IMR-90 (cell line): ENCODE data around the gene CDH2. TPM values are rescaled to one million over a fixed set of nuclear protein-coding genes. Genes with fewer than 3 reads are reported as not detected.
A peak's percentile ranks its signal among the peaks of the same experiment; 100 is the strongest.

Experiments used
- ATAC-seq: fragments of 200-7000 bp; cut with Tn5 transposase; 2 replicates; pipeline ENCODE4 v1.9.1; 2020; ENCODE audit warnings: low read depth, mild to moderate bottlenecking, moderate library complexity
- BruUV-seq: library from RNA; stranded (reverse); fragments of 400-500 nt; replicated peaks from 2 replicates; lab custom pipeline; 2021; lab: Mats Ljungman, UMichigan
- CTCF ChIA-PET: fragments of 300-600 bp; formaldehyde crosslinking; extraction: SDS; loops from one replicate; lab custom pipeline; 2021; ENCODE audit warnings: antibody characterized with exemption; lab: Yijun Ruan, JAX
- POLR2A ChIA-PET: fragments of 300-600 bp; sonication (Branson Sonifier 250); formaldehyde crosslinking; loops from one replicate; lab custom pipeline; 2022; ENCODE audit warnings: antibody characterized with exemption; ENCODE audit not compliant: unreplicated experiment; lab: Charles Lee
- DNase-seq: peaks from one replicate; pipeline ENCODE4 v3.0.0; 2013
- H2AFZ ChIP-seq: replicated peaks from 2 replicates; pipeline ENCODE3; 2013; ENCODE audit warnings: low read length, mild to moderate bottlenecking; ENCODE audit not compliant: poor library complexity
- H2AK5ac ChIP-seq: 2 replicates; pipeline ENCODE4 v1.6.1; 2013; ENCODE audit warnings: low read depth, low read length, inconsistent platforms
- H2AK9ac ChIP-seq: replicated peaks from 2 replicates; pipeline ENCODE3; 2013; ENCODE audit warnings: mild to moderate bottlenecking, low read depth, low read length, moderate library complexity; ENCODE audit not compliant: poor library complexity
- H2BK120ac ChIP-seq: 2 replicates; pipeline ENCODE4 v1.6.1; 2013; ENCODE audit warnings: low read depth, low read length, inconsistent platforms
- H2BK15ac ChIP-seq: 3 replicates; pipeline ENCODE4 v1.6.1; 2013; ENCODE audit warnings: low read depth, low read length, inconsistent platforms
- H2BK20ac ChIP-seq: 2 replicates; pipeline ENCODE4 v1.6.1; 2013; ENCODE audit warnings: low read depth, mild to moderate bottlenecking, inconsistent platforms, low read length, moderate library complexity
- H2BK5ac ChIP-seq: 2 replicates; pipeline ENCODE4 v1.6.1; 2013; ENCODE audit warnings: mild to moderate bottlenecking, low read depth, low read length, inconsistent platforms; ENCODE audit not compliant: poor library complexity, severe bottlenecking
- H3K14ac ChIP-seq: replicated peaks from 2 replicates; pipeline ENCODE4 v1.6.1; 2013; ENCODE audit warnings: low read depth, low read length, inconsistent platforms
- H3K18ac ChIP-seq: 2 replicates; pipeline ENCODE4 v1.6.1; 2013; ENCODE audit warnings: low read depth, low read length, control low read depth
- H3K23ac ChIP-seq: 2 replicates; pipeline ENCODE4 v1.6.1; 2013; ENCODE audit warnings: low read depth, low read length, inconsistent platforms
- H3K27ac ChIP-seq: 2 replicates; pipeline ENCODE4 v1.5.1; 2013; ENCODE audit warnings: mild to moderate bottlenecking, control low read depth, low read length; ENCODE audit not compliant: insufficient read depth
- H3K27me3 ChIP-seq: 2 replicates; pipeline ENCODE4 v1.6.1; 2013; ENCODE audit warnings: low read length; ENCODE audit not compliant: control insufficient read depth, insufficient read depth
- H3K36me3 ChIP-seq: 2 replicates; pipeline ENCODE4 v1.6.1; 2013; ENCODE audit warnings: low read length, mixed read lengths; ENCODE audit not compliant: control insufficient read depth, insufficient read depth
- H3K4ac ChIP-seq: 2 replicates; pipeline ENCODE4 v1.6.1; 2013; ENCODE audit warnings: low read depth, low read length, inconsistent platforms
- H3K4me1 ChIP-seq: 2 replicates; pipeline ENCODE4 v1.6.1; 2013; ENCODE audit warnings: low read length, mixed read lengths; ENCODE audit not compliant: control insufficient read depth, insufficient read depth
- H3K4me2 ChIP-seq: 2 replicates; pipeline ENCODE4 v1.6.1; 2013; ENCODE audit warnings: low read depth, mild to moderate bottlenecking, control low read depth, low read length, moderate library complexity
- H3K4me3 ChIP-seq: 2 replicates; pipeline ENCODE4 v1.5.1; 2013; ENCODE audit warnings: low read depth, mild to moderate bottlenecking, control low read depth, low read length, moderate library complexity; ENCODE audit not compliant: insufficient read depth
- H3K56ac ChIP-seq: 2 replicates; pipeline ENCODE4 v1.6.1; 2013; ENCODE audit warnings: low read length, inconsistent platforms; ENCODE audit not compliant: insufficient read depth; ENCODE audit errors: extremely low read depth
- H3K79me1 ChIP-seq, 2 experiments: 2 replicates each; pipeline ENCODE4 v1.6.1; 2013; ENCODE audit warnings: low read length in 2 of 2, inconsistent platforms in 1 of 2, low read depth in 1 of 2
- H3K9ac ChIP-seq: 2 replicates; pipeline ENCODE4 v1.6.1; 2013; ENCODE audit warnings: low read depth, low read length, control low read depth
- H3K9me1 ChIP-seq: 2 replicates; pipeline ENCODE4 v1.6.1; 2013; ENCODE audit warnings: low read length, inconsistent platforms; ENCODE audit not compliant: insufficient read depth
- H3K9me3 ChIP-seq: 2 replicates; pipeline ENCODE4 v1.6.1; 2013; ENCODE audit warnings: low read length; ENCODE audit not compliant: control insufficient read depth, insufficient read depth
- H4K20me1 ChIP-seq: 2 replicates; pipeline ENCODE4 v1.6.1; 2013; ENCODE audit warnings: low read length, inconsistent platforms; ENCODE audit not compliant: insufficient read depth
- H4K5ac ChIP-seq: 2 replicates; pipeline ENCODE4 v1.6.1; 2013; ENCODE audit warnings: mild to moderate bottlenecking, low read depth, low read length, control low read depth
- H4K8ac ChIP-seq, 2 experiments: 2 replicates each; pipeline ENCODE4 v1.6.1; 2013; ENCODE audit warnings: low read depth in 2 of 2, low read length in 2 of 2, control low read depth in 1 of 2, inconsistent platforms in 1 of 2
- H4K91ac ChIP-seq: 2 replicates; pipeline ENCODE4 v1.6.1; 2013; ENCODE audit warnings: low read depth, low read length, inconsistent platforms; ENCODE audit not compliant: insufficient read depth
- NFE2L2 ChIP-seq: fragments of 150-350 bp; IDR thresholded peaks from 2 replicates; pipeline ENCODE4 v1.6.1; 2016; ENCODE audit warnings: low read depth, mild to moderate bottlenecking, low read length
- USF2 ChIP-seq: fragments of 150-350 bp; IDR thresholded peaks from 2 replicates; pipeline ENCODE4 v1.6.1; 2017; ENCODE audit warnings: mild to moderate bottlenecking, antibody characterized with exemption, low read length, low read depth
- WGBS, 2 experiments: methylation state at CpG; one replicate each; pipeline versions ENCODE4 v1.1.5 to v1.1.7; 2013; ENCODE audit warnings: missing lambda C conversion rate in 2 of 2; ENCODE audit not compliant: insufficient read length in 1 of 2; ENCODE audit errors: extremely low coverage in 2 of 2; 5-methylcytosine and 5-hydroxymethylcytosine counted together
- dilution Hi-C: fragments of 300-500 bp; cut with HindIII; formaldehyde crosslinking; loops from one replicate; pipeline ENCODE4 v1.14.3; 2018; ENCODE audit warnings: low sequenced_read_pairs; ENCODE audit not compliant: unreplicated experiment
- in situ Hi-C: fragments of 300-500 bp; cut with MboI; formaldehyde crosslinking; loops from 3 replicates; pipeline ENCODE4 v1.14.3; 2019; ENCODE audit warnings: low sequenced_read_pairs, inconsistent platforms, mixed read lengths
- intact Hi-C: fragments of 100-400 bp; cut with micrococcal nuclease; formaldehyde crosslinking; loops from 2 replicates; pipeline ENCODE4 v1.10.0; 2022
- polyA plus RNA-seq, 3 experiments: library from polyadenylated mRNA; depleted of rRNA; stranded (reverse); fragments of >200 nt; gene quantifications; 2 replicates each; pipeline ENCODE4 v1.2.3, GENCODE V29; 2012; ENCODE audit warnings: low replicate concordance in 1 of 3
- total RNA-seq: library from RNA; depleted of rRNA; stranded (reverse); fragments of >200 nt; gene quantifications from 2 replicates; pipeline ENCODE4 v1.2.3, GENCODE V29; 2012

The CDH2 gene
- total and polyA plus RNA-seq, 2 of the 4 experiments (the other 2 are of a cell fraction) = 55.6 to 111 TPM

GRCh38 chr18:28116461-28116860 lies 60.5 kb downstream of the CDH2 start:
- in situ Hi-C loops (no loop called here), dilution Hi-C loops (no loop called here), intact Hi-C loops (no loop called here)
- Histone ChIP-seq H3K14ac (no peak overlapping the region), H2BK120ac (0 out of 2 replicates have a peak overlapping the region, but pooled peaks have one; percentile 28), H3K79me1 (peaks cover 16 to 40% of the 10 kb centered on the region in 2 experiments; a peak in 3 of 4 replicates), H2BK15ac (peak overlapping the region; percentile 15; the same call in 1 of the 3 replicates), H4K8ac (no peak overlapping the region), H3K27me3 (no peaks in the 10 kb centered on the region), H2BK5ac (peak overlapping the region; percentile 66), H3K36me3 (no peaks in the 10 kb centered on the region), H4K20me1 (no peaks in the 10 kb centered on the region), H3K4me3 (no peak overlapping the region), H3K9ac (no peak overlapping the region), H2BK20ac (no peak overlapping the region), H3K9me1 (peaks cover 2% of the 10 kb centered on the region; the same call in 1 of the 2 replicates), H4K5ac (peak overlapping the region; percentile 36; the same call in 1 of the 2 replicates), H3K4me1 (peaks cover 6% of the 10 kb centered on the region; the same call in 1 of the 2 replicates), H3K9me3 (no peaks in the 10 kb centered on the region), H3K27ac (no peak overlapping the region), H2AK5ac (no peak overlapping the region), H2AFZ (no peak overlapping the region), H3K23ac (0 out of 2 replicates have a peak overlapping the region, but pooled peaks have one; percentile 11), H2AK9ac (no peak overlapping the region), H4K91ac (no peak overlapping the region), H3K4ac (no peak overlapping the region), H3K18ac (peak overlapping the region; percentile 62; the same call in 1 of the 2 replicates), H3K4me2 (no peak overlapping the region), H3K56ac (no peak overlapping the region)
- DNase-seq = no peak
- TF ChIP-seq USF2 (no peak), NFE2L2 (no peak)
- no CpG with 5 or more reads among the region's 1 CpG for WGBS, 2 experiments
- BruUV-seq = no TSS peak
- ChIA-PET CTCF (no interaction called here), POLR2A (no interaction called here)
- ATAC-seq = no peak
